ENCODE results near the gene CAMKMT.

Gene CAMKMT

GRCh38 chr2:44789971-44790721 is 428.4 kb downstream of the CAMKMT start:
- Mint-ChIP-seq H3K27me3 (peaks cover 15% of the 10 kb centered on the region), H3K36me3 (peaks cover 7% of the 10 kb centered on the region), H3K4me1 (ENCODE audit: low read depth) (no peaks in the 10 kb centered on the region), H3K4me3 (no peak overlapping the region), H3K27ac (no peak overlapping the region), H3K9me3 (ENCODE audit: low read depth) (peaks cover 16% of the 10 kb centered on the region)

GRCh38 chr2:44793322-44793870 is 431.6 kb downstream of the CAMKMT start:
- Mint-ChIP-seq H3K4me3 (no peak overlapping the region), H3K9me3 (ENCODE audit: low read depth) (peaks cover 9% of the 10 kb centered on the region), H3K27me3 (peaks cover 24% of the 10 kb centered on the region), H3K36me3 (peaks cover 7% of the 10 kb centered on the region), H3K4me1 (ENCODE audit: low read depth) (no peaks in the 10 kb centered on the region), H3K27ac (no peak overlapping the region)

GRCh38 chr2:44796771-44797170 is 435.0 kb downstream of the CAMKMT start:
- Mint-ChIP-seq H3K27ac (no peak overlapping the region), H3K36me3 (peaks cover 2% of the 10 kb centered on the region), H3K4me3 (no peak overlapping the region), H3K27me3 (peaks cover 38% of the 10 kb centered on the region), H3K9me3 (ENCODE audit: low read depth) (peaks cover 9% of the 10 kb centered on the region), H3K4me1 (ENCODE audit: low read depth) (peaks cover 12% of the 10 kb centered on the region)

GRCh38 chr2:44798139-44798659 is 436.5 kb downstream of the CAMKMT start:
- Mint-ChIP-seq H3K27ac (no peak overlapping the region), H3K9me3 (ENCODE audit: low read depth) (peaks cover 3% of the 10 kb centered on the region), H3K4me1 (ENCODE audit: low read depth) (peaks cover 17% of the 10 kb centered on the region), H3K4me3 (no peak overlapping the region), H3K27me3 (peaks cover 39% of the 10 kb centered on the region), H3K36me3 (no peaks in the 10 kb centered on the region)

DNA sequence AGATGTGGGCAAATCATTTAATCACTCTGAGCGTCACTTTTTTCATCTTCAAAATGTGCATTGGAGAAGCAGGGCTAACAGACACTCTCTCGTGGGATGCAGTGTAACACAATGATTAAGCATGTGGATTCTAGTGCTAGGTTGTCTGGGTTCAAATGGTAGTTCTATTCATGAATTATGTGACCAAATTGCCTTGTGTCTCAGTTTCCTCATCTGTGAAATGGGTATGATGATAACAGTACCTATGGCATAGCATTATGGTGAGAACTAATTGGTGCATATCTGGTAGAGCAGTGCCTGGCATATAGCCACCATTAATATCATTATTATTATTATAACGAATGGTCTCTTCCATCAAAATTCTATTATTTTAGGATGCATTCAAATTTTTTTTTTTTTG is 437.4 kb downstream of the CAMKMT start:
- Mint-ChIP-seq H3K4me1 (ENCODE audit: low read depth) (peaks cover 17% of the 10 kb centered on the region), H3K4me3 (no peak overlapping the region), H3K9me3 (ENCODE audit: low read depth) (no peaks in the 10 kb centered on the region), H3K27ac (no peak overlapping the region), H3K36me3 (no peaks in the 10 kb centered on the region), H3K27me3 (peaks cover 44% of the 10 kb centered on the region)

DNA sequence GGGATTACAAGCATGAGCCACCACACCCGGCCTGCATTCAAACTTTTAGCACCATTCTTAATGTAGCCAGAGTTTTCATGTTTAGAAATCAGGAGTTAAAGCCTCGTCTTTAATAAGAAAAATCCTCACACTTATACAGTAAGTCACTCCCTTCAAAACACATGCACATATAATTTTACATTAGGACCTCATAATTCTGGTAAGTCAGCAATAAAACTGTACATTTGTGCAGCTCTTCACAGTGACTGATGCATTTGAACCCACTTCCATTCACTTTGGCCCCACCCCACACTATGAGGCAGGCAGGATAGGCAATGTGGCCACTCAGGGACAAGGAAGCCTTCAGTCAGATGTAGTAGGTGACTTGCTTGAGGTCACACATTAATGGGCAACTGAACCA is 438.0 kb downstream of the CAMKMT start:
- Mint-ChIP-seq H3K4me1 (ENCODE audit: low read depth) (peaks cover 17% of the 10 kb centered on the region), H3K9me3 (ENCODE audit: low read depth) (no peaks in the 10 kb centered on the region), H3K4me3 (no peak overlapping the region), H3K36me3 (no peaks in the 10 kb centered on the region), H3K27ac (no peak overlapping the region), H3K27me3 (peaks cover 46% of the 10 kb centered on the region)

DNA sequence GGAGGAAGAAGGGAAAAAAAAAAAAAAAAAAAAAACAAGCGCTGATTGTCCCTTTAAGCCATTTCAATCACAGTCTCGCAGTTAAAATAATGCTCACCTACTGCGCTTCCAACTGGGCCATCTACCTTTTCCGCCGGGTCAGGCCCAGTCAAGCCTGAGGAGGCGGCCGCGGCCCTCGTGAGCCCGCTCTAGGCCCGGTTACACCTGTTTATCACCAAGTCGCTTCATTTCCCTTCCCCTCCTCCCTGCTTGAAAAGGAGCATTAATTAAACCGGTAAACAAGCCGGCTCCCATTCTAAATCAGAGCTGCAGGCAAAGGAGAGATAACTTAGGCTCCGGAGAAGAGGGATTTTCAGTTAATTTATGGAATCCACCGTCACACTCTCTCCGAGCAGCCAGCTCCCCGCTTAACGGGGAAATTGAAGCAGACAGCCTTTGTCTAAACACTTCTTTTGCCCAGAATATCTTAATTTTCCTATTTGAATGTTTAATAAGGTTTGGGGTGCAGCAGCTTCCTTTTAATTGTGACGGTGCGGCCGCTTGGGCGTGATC is 439.6 kb downstream of the CAMKMT start:
- H3K27ac Mint-ChIP-seq: no peak overlapping the region
- H3K4me3 Mint-ChIP-seq: peak overlapping the region; percentile 46
- peaks cover 54% of the 10 kb centered on the region for H3K27me3 Mint-ChIP-seq
- peaks cover 17% of the 10 kb centered on the region for H3K4me1 Mint-ChIP-seq (ENCODE audit: low read depth)
- H3K36me3 Mint-ChIP-seq: no peaks in the 10 kb centered on the region
- H3K9me3 Mint-ChIP-seq (ENCODE audit: low read depth): no peaks in the 10 kb centered on the region

- Mint-ChIP-seq H3K4me1 (ENCODE audit: low read depth) (peaks cover 18% of the 10 kb centered on the region), H3K27ac (no peak overlapping the region), H3K4me3 (peak overlapping the region; percentile 79), H3K9me3 (ENCODE audit: low read depth) (no peaks in the 10 kb centered on the region), H3K27me3 (peaks cover 58% of the 10 kb centered on the region), H3K36me3 (no peaks in the 10 kb centered on the region)
These were observed 440.4 kb downstream of the CAMKMT start for GRCh38 chr2:44801841-44802776.

- peaks cover 57% of the 10 kb centered on the region for H3K27me3 Mint-ChIP-seq
- H3K4me3 Mint-ChIP-seq: peak overlapping the region; percentile 42
- no peaks in the 10 kb centered on the region for H3K9me3 Mint-ChIP-seq (ENCODE audit: low read depth)
- H3K4me1 Mint-ChIP-seq (ENCODE audit: low read depth): peaks cover 20% of the 10 kb centered on the region
- no peaks in the 10 kb centered on the region for H3K36me3 Mint-ChIP-seq
- H3K27ac Mint-ChIP-seq: no peak overlapping the region
These were observed 441.2 kb downstream of the CAMKMT start for GRCh38 chr2:44802777-44803424.

- Mint-ChIP-seq H3K4me3 (no peak overlapping the region), H3K27me3 (peaks cover 53% of the 10 kb centered on the region), H3K27ac (no peak overlapping the region), H3K36me3 (no peaks in the 10 kb centered on the region), H3K9me3 (ENCODE audit: low read depth) (no peaks in the 10 kb centered on the region), H3K4me1 (ENCODE audit: low read depth) (peaks cover 20% of the 10 kb centered on the region)
These were observed 442.9 kb downstream of the CAMKMT start for GRCh38 chr2:44804406-44805265.

- Mint-ChIP-seq H3K27ac (no peak overlapping the region), H3K4me3 (no peak overlapping the region), H3K36me3 (no peaks in the 10 kb centered on the region), H3K27me3 (peaks cover 51% of the 10 kb centered on the region), H3K9me3 (ENCODE audit: low read depth) (no peaks in the 10 kb centered on the region), H3K4me1 (ENCODE audit: low read depth) (peaks cover 16% of the 10 kb centered on the region)
These were observed 443.9 kb downstream of the CAMKMT start for GRCh38 chr2:44805401-44806235.

DNA sequence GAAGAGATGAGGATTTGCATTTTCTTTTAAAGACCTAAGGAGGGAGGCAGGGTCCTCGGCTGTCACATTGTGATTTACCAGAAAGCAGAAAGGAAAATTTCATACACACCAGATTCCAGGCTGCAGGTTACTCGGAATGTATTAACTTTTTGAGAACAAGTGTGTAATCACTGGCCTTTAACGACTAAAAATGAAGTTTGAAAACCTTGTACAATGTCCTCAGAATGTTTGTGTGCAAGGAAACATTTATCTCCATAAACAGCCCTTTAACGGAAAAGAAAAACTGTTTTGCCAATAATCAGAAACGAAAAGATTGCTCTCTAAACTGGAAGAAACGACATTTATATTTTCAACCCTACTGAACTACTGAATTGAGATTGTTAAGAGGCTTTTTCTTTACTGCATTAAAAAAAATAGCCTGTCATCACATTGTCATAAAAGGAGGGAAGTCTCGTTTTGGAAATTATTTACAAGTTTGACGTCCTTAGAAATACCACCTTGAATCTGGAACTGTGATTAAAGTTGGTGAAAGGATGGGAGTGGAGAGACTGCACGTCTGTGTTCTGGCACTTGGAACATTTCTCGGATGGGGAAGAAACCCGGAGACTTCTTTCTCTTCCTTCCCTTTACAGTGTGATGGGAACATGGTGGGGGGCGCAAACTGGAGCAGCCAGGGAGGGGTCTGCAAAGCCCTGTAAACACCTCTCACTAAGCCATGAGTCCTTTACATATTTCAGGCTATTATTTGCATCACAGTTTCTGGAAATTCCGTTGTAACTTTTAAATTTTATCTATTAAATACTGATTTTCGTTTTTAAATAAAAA is 445.7 kb downstream of the CAMKMT start:
- Mint-ChIP-seq H3K4me3 (no peak overlapping the region), H3K9me3 (ENCODE audit: low read depth) (peaks cover 3% of the 10 kb centered on the region), H3K4me1 (ENCODE audit: low read depth) (peaks cover 3% of the 10 kb centered on the region), H3K36me3 (no peaks in the 10 kb centered on the region), H3K27ac (no peak overlapping the region), H3K27me3 (peaks cover 52% of the 10 kb centered on the region)
